GM18502 (cell line): ENCODE results near the gene MEGF6.

Source experiments
- ATAC-seq: cut with Tn5 transposase; IDR thresholded peaks from one replicate; pipeline ENCODE4 v1.9.1; 2021; ENCODE audit warnings: mild to moderate bottlenecking; ENCODE audit not compliant: unreplicated experiment, poor library complexity

MEGF6 gene

GRCh38 chr1:3609769-3610526, 1.4 kb downstream of the MEGF6 start:
- ATAC-seq = no peak

GRCh38 chr1:3609016-3609768, 2.1 kb downstream of the MEGF6 start:
- no peak for ATAC-seq

- ATAC-seq = no peak
Observed at GRCh38 chr1:3608154-3608553, 3.2 kb downstream of the MEGF6 start.

GRCh38 chr1:3607703-3608065, 3.6 kb downstream of the MEGF6 start:
- no peak for ATAC-seq

- no peak for ATAC-seq
Observed at GRCh38 chr1:3606779-3607702, 4.3 kb downstream of the MEGF6 start.

- ATAC-seq = no peak
Observed at GRCh38 chr1:3604997-3605823, 6.1 kb downstream of the MEGF6 start.

- no peak for ATAC-seq
Observed at GRCh38 chr1:3604468-3604974, 6.8 kb downstream of the MEGF6 start.

GRCh38 chr1:3603571-3604467, 7.5 kb downstream of the MEGF6 start:
- ATAC-seq = no peak

GRCh38 chr1:3603156-3603555, 8.2 kb downstream of the MEGF6 start:
- no peak for ATAC-seq

GRCh38 chr1:3602375-3602774, 8.9 kb downstream of the MEGF6 start:
- no peak for ATAC-seq

GRCh38 chr1:3601743-3602142, 9.6 kb downstream of the MEGF6 start:
- ATAC-seq = no peak

- no peak for ATAC-seq
Observed at GRCh38 chr1:3600354-3600753, 11.0 kb downstream of the MEGF6 start.

GRCh38 chr1:3599816-3600215, 11.5 kb downstream of the MEGF6 start:
- no peak for ATAC-seq

GRCh38 chr1:3599286-3599811, 12.0 kb downstream of the MEGF6 start:
- no peak for ATAC-seq

- no peak for ATAC-seq
Observed at GRCh38 chr1:3598522-3599285, 12.6 kb downstream of the MEGF6 start.

- no peak for ATAC-seq
Observed at GRCh38 chr1:3598051-3598491, 13.2 kb downstream of the MEGF6 start.

- no peak for ATAC-seq
Observed at GRCh38 chr1:3597599-3597964, 13.7 kb downstream of the MEGF6 start.
